Body of pancreas (tissue), 4 donors: Measurements from ENCODE around the gene CCDC175. TPM values are rescaled to one million over a fixed set of nuclear protein-coding genes. Genes with fewer than 3 reads are reported as not detected.

Experiments used
- ATAC-seq: fragments of 150-250 bp; one replicate; pipeline ENCODE4 v1.9.1; 2016
- DNase-seq, 4 donors: peaks; one replicate each; pipeline ENCODE4 v3.0.0-alpha.2; 2019
- H3K27ac ChIP-seq, 4 donors: fragments of 200-600 bp; sonication (generic); 1 replicate in 3 of 4; 2 replicates in 1 of 4; pipeline versions ENCODE4 v1.5.1 to v1.6.1; 2016 to 2019; ENCODE audit warnings: mild to moderate bottlenecking in 1 of 4, mixed read lengths in 1 of 4, moderate library complexity in 1 of 4
- H3K27me3 ChIP-seq, 2 donors: fragments of 200-600 bp; sonication (generic); one replicate each; pipeline ENCODE4 v1.6.0; 2016; ENCODE audit warnings: mild to moderate bottlenecking in 1 of 2
- H3K36me3 ChIP-seq, 2 donors: fragments of 200-600 bp; sonication (generic); replicated peaks in 1 of 2; 2 replicates each; pipeline ENCODE4 v1.5.1; 2016; ENCODE audit warnings: low read depth in 2 of 2; ENCODE audit not compliant: insufficient read depth in 1 of 2
- H3K4me1 ChIP-seq: fragments of 200-600 bp; sonication (generic); one replicate; pipeline ENCODE4 v1.6.0; 2016
- H3K4me3 ChIP-seq, 2 donors: fragments of 200-600 bp; sonication (generic); 1 replicate in 1 of 2; 2 replicates in 1 of 2; pipeline ENCODE4 v1.5.1; 2016 to 2019
- H3K9me3 ChIP-seq, 3 donors: fragments of 200-600 bp; sonication (generic); 1 replicate in 2 of 3; 2 replicates in 1 of 3; pipeline ENCODE4 v1.5.1; 2016
- CTCF ChIP-seq, 7 experiments: fragments of 450-650 bp in 4 of 7; fragments of 200-600 bp in 3 of 7; sonication (generic) in 3 of 7; IDR thresholded peaks; one replicate each; pipeline ENCODE4 v1.5.1; 2016 to 2019; ENCODE audit warnings: antibody characterized with exemption in 7 of 7
- POLR2A ChIP-seq, 3 donors: fragments of 450-650 bp; IDR thresholded peaks; one replicate each; pipeline ENCODE4 v1.6.1; 2016; ENCODE audit warnings: antibody characterized with exemption in 3 of 3, mild to moderate bottlenecking in 2 of 3
- WGBS, 2 donors: methylation state at CpG; one replicate each; pipeline ENCODE4 v1.1.5; 2017; 5-methylcytosine and 5-hydroxymethylcytosine counted together
- intact Hi-C: fragments of 100-400 bp; cut with DNase I; formaldehyde crosslinking; loops from one replicate; pipeline ENCODE4 v1.15.1; 2023
- total RNA-seq, 2 donors: library from RNA; depleted of rRNA; stranded (reverse); fragments of >200 nt; gene quantifications; one replicate each; pipeline ENCODE4 v1.1.0, GENCODE V29; 2016

The CCDC175 gene
- not detected for total RNA-seq

- TF ChIP-seq POLR2A (IDR thresholded peaks at IDR 0.05), result no peak
- TF ChIP-seq CTCF (IDR thresholded peaks at IDR 0.05), result peak; percentile 69 to 84 (median 77)
- Histone ChIP-seq H3K36me3 (no peaks in the 10 kb centered on the region), H3K4me1 (peaks cover 12% of the 10 kb centered on the region), H3K9me3 (no peaks in the 10 kb centered on the region), H3K4me3 (peak within 1 kb of the TSS; percentile 14 to 43), H3K27me3 (no peaks in the 10 kb centered on the region), H3K27ac (no peak within 1 kb of the TSS)
- 12 to 25% methylated on average over 25 to 46 of the region's 46 CpGs for WGBS, 2 donors
- ATAC-seq (peak; percentile 98), DNase-seq (peak; percentile 88 to 97 (median 92))
- intact Hi-C loops, result no loop called here
Measured at GRCh38 chr14:59576332-59577294, at the start of gene CCDC175. Gene CCDC175 (minus strand): TSS chr14:59576812. CDS start chr14:59576775, 37 bp downstream.

GRCh38 chr14:59622631-59623030 lies 46.0 kb upstream of the CCDC175 start:
- DNase-seq, result no peak
- no peaks in the 10 kb centered on the region for H3K36me3 ChIP-seq
- no peaks in the 10 kb centered on the region for H3K27me3 ChIP-seq
- WGBS, 2 donors, result 6 to 12% methylated on average over 2 of the region's 2 CpGs
- no peaks in the 10 kb centered on the region for H3K9me3 ChIP-seq
- no peak overlapping the region for H3K27ac ChIP-seq
- H3K4me1 ChIP-seq, result no peaks in the 10 kb centered on the region
- no peak for TF ChIP-seq CTCF (IDR thresholded peaks at IDR 0.05)
- TF ChIP-seq POLR2A (IDR thresholded peaks at IDR 0.05), result no peak
- no peak overlapping the region for H3K4me3 ChIP-seq
- ATAC-seq, result no peak
- intact Hi-C loops, result no loop called here

- Histone ChIP-seq H3K4me3 (no peak overlapping the region), H3K4me1 (no peaks in the 10 kb centered on the region), H3K27me3 (no peaks in the 10 kb centered on the region), H3K9me3 (no peaks in the 10 kb centered on the region), H3K27ac (no peak overlapping the region), H3K36me3 (no peaks in the 10 kb centered on the region)
- ATAC-seq (no peak), DNase-seq (no peak)
- TF ChIP-seq CTCF (IDR thresholded peaks at IDR 0.05), result no peak
- TF ChIP-seq POLR2A (IDR thresholded peaks at IDR 0.05), result no peak
- intact Hi-C loops, result no loop called here
- 50 to 54% methylated on average over 2 of the region's 2 CpGs for WGBS, 2 donors
Measured at GRCh38 chr14:59619061-59619460, 42.4 kb upstream of the CCDC175 start.

- TF ChIP-seq CTCF (IDR thresholded peaks at IDR 0.05), result no peak
- TF ChIP-seq POLR2A (IDR thresholded peaks at IDR 0.05), result no peak
- no peaks in the 10 kb centered on the region for H3K27me3 ChIP-seq
- no peak overlapping the region for H3K27ac ChIP-seq
- intact Hi-C loops, result no loop called here
- no peak overlapping the region for H3K4me3 ChIP-seq
- whole genome bisulfite sequencing, 2 donors, result 32 to 37% methylated on average over 3 of the region's 3 CpGs
- DNase-seq (no peak), ATAC-seq (no peak)
- H3K4me1 ChIP-seq, result no peaks in the 10 kb centered on the region
- H3K36me3 ChIP-seq, result no peaks in the 10 kb centered on the region
- no peaks in the 10 kb centered on the region for H3K9me3 ChIP-seq
Measured at GRCh38 chr14:59601056-59601455, 24.4 kb upstream of the CCDC175 start.
